ENCODE data around the gene ACMSD. TPM values are rescaled to one million over a fixed set of nuclear protein-coding genes. Genes with fewer than 3 reads are reported as not detected.
A peak's percentile ranks its signal among the peaks of the same experiment; 100 is the strongest.

Gene ACMSD
- total RNA-seq, 4 donors from 2014 or later, result 0.56 TPM; not detected in 3

DNA sequence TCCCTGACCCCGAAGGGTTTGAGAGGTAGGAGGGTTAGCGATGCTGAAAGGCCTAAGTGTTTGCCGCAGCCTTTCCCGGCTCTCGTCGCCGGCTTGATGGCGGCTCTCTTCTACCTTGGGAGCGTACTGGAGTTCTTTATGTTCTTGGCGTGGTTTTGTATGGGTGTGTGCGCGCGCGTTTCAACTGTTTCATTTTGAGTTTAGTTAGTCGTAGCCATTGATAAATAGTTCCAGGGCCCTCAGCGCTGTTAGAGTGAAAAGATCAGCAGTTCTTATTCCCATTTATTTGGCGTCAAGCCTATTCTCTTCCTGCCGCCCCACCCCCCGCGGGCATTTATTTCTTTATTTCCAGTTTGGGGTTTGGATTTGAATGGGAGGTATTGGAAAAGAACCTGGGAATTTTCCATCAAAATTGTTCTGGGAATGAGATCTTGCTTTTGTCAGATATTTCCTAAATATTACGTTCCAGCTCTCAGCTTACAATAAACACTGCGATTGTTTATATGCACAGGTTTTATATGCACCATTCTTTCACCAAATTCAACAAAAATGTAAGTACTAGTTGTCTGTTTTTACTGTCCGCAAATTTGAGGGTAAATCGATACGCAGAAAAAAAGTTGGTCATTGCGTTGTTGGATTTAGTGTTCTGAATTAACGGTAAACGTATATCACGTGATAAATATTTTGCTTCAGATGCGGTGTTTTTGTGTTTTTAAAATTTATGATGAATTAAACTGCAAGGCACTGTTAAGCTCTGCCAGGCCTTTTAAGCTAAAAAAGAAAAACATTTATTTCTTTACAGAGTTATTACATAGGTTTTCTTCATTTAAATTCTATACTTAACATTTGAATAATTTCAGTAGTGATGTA, 81.2 kb downstream of the ACMSD start:
- Histone ChIP-seq H3K27ac (peak overlapping the region; percentile 99), H3K4me1 (peaks cover 43% of the 10 kb centered on the region), H3K9me3 (no peaks in the 10 kb centered on the region), H3K4me3 (peak overlapping the region; percentile 93), H3K27me3 (no peaks in the 10 kb centered on the region), H3K36me3 (no peaks in the 10 kb centered on the region)
- 1% methylated on average over 30 of the region's 30 CpGs for WGBS
- TF ChIP-seq POLR2AphosphoS5 (IDR thresholded peaks at IDR 0.05) (no peak), EP300 (IDR thresholded peaks at IDR 0.05) (no peak), POLR2A (IDR thresholded peaks at IDR 0.05) (no peak)
- TF ChIP-seq, protein P1, sequence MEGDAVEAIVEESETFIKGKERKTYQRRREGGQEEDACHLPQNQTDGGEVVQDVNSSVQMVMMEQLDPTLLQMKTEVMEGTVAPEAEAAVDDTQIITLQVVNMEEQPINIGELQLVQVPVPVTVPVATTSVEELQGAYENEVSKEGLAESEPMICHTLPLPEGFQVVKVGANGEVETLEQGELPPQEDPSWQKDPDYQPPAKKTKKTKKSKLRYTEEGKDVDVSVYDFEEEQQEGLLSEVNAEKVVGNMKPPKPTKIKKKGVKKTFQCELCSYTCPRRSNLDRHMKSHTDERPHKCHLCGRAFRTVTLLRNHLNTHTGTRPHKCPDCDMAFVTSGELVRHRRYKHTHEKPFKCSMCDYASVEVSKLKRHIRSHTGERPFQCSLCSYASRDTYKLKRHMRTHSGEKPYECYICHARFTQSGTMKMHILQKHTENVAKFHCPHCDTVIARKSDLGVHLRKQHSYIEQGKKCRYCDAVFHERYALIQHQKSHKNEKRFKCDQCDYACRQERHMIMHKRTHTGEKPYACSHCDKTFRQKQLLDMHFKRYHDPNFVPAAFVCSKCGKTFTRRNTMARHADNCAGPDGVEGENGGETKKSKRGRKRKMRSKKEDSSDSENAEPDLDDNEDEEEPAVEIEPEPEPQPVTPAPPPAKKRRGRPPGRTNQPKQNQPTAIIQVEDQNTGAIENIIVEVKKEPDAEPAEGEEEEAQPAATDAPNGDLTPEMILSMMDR (IDR thresholded peaks at IDR 0.05), result no peak
- peak in 1 of 2 donors; percentile 79 for DNase-seq (ENCODE audit: low spot score in 2 of 2)

DNA sequence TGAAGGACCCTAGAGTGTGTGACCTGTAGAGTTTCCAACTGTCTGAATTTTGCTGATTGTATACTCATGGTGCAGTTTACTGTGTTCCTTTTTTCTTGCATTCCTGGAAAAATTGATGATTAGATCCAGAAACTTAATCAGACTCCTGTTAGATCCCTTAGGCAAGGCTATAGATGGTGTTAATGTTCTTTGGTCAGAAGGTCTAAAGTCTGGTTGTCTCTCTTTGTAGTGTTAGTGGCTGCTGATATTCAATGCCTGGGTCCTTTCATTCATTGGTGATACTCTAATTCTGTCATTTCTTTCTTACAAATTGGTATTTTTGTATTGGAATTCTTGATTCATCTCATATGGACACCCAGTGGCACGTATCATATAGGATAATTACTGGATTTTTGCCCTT, 86.5 kb downstream of the ACMSD start:
- H3K36me3 ChIP-seq, result peaks cover 4% of the 10 kb centered on the region
- peaks cover 63% of the 10 kb centered on the region for H3K4me1 ChIP-seq
- no peaks in the 10 kb centered on the region for H3K9me3 ChIP-seq
- H3K27ac ChIP-seq, result no peak overlapping the region
- TF ChIP-seq POLR2A (IDR thresholded peaks at IDR 0.05), result no peak
- TF ChIP-seq, protein P1 (IDR thresholded peaks at IDR 0.05), result no peak
- TF ChIP-seq POLR2AphosphoS5 (IDR thresholded peaks at IDR 0.05), result no peak
- no peak for TF ChIP-seq EP300 (IDR thresholded peaks at IDR 0.05)
- no peak overlapping the region for H3K4me3 ChIP-seq
- no peaks in the 10 kb centered on the region for H3K27me3 ChIP-seq
- 96% methylated on average over 1 of the region's 1 CpG for WGBS
- DNase-seq (ENCODE audit: low spot score in 2 of 2), result no peak

DNA sequence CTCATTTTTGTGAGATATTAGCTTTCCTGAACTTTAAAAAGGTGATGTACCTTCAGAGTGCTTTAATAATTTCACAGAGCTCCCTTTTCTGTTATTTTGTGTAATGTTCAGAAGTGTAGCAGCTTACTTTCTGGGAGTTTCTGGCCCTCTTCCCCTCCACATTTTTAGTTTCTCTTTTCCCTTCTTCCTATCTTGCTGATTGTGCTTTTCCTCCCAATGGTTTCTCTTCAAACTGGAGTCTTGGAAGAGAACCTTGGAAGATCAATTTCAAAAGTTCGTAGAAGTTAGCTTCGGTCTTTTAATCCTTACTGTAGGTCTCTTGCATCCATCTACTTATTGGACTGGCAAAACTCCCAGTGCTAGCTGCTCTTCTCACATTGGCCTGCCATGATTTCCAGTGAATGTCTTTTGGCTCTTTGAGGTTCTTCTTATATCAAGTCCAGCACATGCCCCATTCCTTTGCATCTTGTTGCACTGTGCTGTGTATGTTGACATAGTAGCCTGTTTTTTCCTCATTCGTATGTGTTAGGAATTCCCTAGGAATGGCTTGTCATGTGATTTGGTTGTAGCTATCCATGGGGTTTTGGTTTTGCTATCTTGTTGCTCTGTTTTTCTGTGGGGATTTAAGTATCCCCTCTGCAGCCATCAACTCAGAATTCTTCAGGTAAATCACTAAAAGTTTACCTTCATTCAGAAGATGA, 88.0 kb downstream of the ACMSD start:
- H3K4me1 ChIP-seq, result peaks cover 48% of the 10 kb centered on the region
- H3K27ac ChIP-seq, result no peak overlapping the region
- H3K36me3 ChIP-seq, result peaks cover 4% of the 10 kb centered on the region
- 83% methylated on average over 3 of the region's 3 CpGs for WGBS
- no peaks in the 10 kb centered on the region for H3K27me3 ChIP-seq
- DNase-seq (ENCODE audit: low spot score in 2 of 2), result no peak
- H3K9me3 ChIP-seq, result no peaks in the 10 kb centered on the region
- no peak overlapping the region for H3K4me3 ChIP-seq
- TF ChIP-seq POLR2AphosphoS5 (IDR thresholded peaks at IDR 0.05) (no peak), POLR2A (IDR thresholded peaks at IDR 0.05) (no peak), EP300 (IDR thresholded peaks at IDR 0.05) (no peak)
- TF ChIP-seq, protein P1 (IDR thresholded peaks at IDR 0.05), result no peak

DNA sequence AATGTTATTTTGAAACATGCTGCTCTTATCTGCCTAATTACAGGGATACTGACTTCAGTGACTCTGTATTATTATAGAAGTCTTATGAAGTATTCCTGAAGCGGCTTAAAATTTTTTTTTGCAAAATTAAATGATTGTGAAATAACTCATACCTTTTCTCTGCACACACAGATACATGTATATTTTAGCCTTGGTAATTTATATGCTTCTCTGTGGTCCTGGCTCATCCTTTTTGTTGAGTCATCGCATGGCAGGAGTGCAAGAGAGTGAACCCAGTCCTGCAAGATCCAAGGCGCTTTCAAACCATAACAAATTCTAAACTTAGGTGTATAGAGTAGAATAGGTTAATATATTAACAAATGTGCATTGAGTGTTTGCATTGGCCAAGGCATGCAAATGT, 88.8 kb downstream of the ACMSD start:
- peaks cover 4% of the 10 kb centered on the region for H3K36me3 ChIP-seq
- TF ChIP-seq POLR2AphosphoS5 (IDR thresholded peaks at IDR 0.05) (no peak), POLR2A (IDR thresholded peaks at IDR 0.05) (no peak), EP300 (IDR thresholded peaks at IDR 0.05) (no peak)
- TF ChIP-seq, protein P1 (IDR thresholded peaks at IDR 0.05), result no peak
- H3K4me3 ChIP-seq, result no peak overlapping the region
- 63% methylated on average over 3 of the region's 3 CpGs for WGBS
- no peaks in the 10 kb centered on the region for H3K9me3 ChIP-seq
- H3K27me3 ChIP-seq, result no peaks in the 10 kb centered on the region
- no peak overlapping the region for H3K27ac ChIP-seq
- no peak for DNase-seq (ENCODE audit: low spot score in 2 of 2)
- peaks cover 41% of the 10 kb centered on the region for H3K4me1 ChIP-seq
